ENCODE measurements around the gene PCED1A.
A peak's percentile ranks its signal among the peaks of the same experiment; 100 is the strongest.

Gene PCED1A

GRCh38 chr20:2851086-2851485, 10.6 kb upstream of the PCED1A start:
- H4K91ac ChIP-seq (ENCODE audit: low read depth, low read length), result no peak overlapping the region
- WGBS (ENCODE audit: extremely low coverage, insufficient coverage, insufficient read length), result no CpG with 5 or more reads among the region's 10 CpGs
- H3K27ac ChIP-seq (ENCODE audit: low read depth, low read length), result no peak overlapping the region
- no peak overlapping the region for H2BK5ac ChIP-seq (ENCODE audit: low read depth, low read length, poor library complexity)
- H3K18ac ChIP-seq (ENCODE audit: low read length), result no peak overlapping the region
- no peak overlapping the region for H4K8ac ChIP-seq (ENCODE audit: low read depth, low read length)
- no peaks in the 10 kb centered on the region for H3K79me1 ChIP-seq (ENCODE audit: low read length)
- H3K4me3 ChIP-seq (ENCODE audit: low read depth, low read length), result no peak overlapping the region
- H2BK120ac ChIP-seq (ENCODE audit: insufficient read depth, low read length, poor library complexity), result no peak overlapping the region
- H4K12ac ChIP-seq (ENCODE audit: low read depth, low read length), result no peak overlapping the region
- H3K4me2 ChIP-seq (ENCODE audit: low read length), result no peak overlapping the region
- no peak overlapping the region for H2AFZ ChIP-seq (ENCODE audit: insufficient read depth, low read length, poor library complexity)
- peaks cover 2 to 3% of the 10 kb centered on the region in 2 experiments for H3K4me1 ChIP-seq (ENCODE audit: control insufficient read depth in 1 of 2, insufficient read depth in 2 of 2, low read length in 2 of 2)
- H3K79me2 ChIP-seq (ENCODE audit: control insufficient read depth, insufficient read depth, low read length, poor library complexity), result no peaks in the 10 kb centered on the region
- H3K4ac ChIP-seq (ENCODE audit: low read depth, low read length), result no peak overlapping the region
- H3K14ac ChIP-seq (ENCODE audit: low read length), result no peak overlapping the region
- no peak for DNase-seq
- H3K27me3 ChIP-seq (ENCODE audit: insufficient read depth, low read length), result no peaks in the 10 kb centered on the region
- H3K9me3 ChIP-seq (ENCODE audit: insufficient read depth, low read depth, low read length), result no peaks in the 10 kb centered on the region
- no peak overlapping the region for H2BK12ac ChIP-seq (ENCODE audit: low read length)
- no peak overlapping the region for H2AK5ac ChIP-seq (ENCODE audit: low read length)
- H3K36me3 ChIP-seq (ENCODE audit: control insufficient read depth in 1 of 2, insufficient read depth in 2 of 2, low read length in 2 of 2), result peaks cover 0 to 3% of the 10 kb centered on the region in 2 experiments
- no peak overlapping the region for H3K23ac ChIP-seq (ENCODE audit: low read length)
- H3K9ac ChIP-seq (ENCODE audit: low read length), result no peak overlapping the region

GRCh38 chr20:2849529-2849928, 9.1 kb upstream of the PCED1A start:
- no peak overlapping the region for H4K12ac ChIP-seq (ENCODE audit: low read depth, low read length)
- H3K27ac ChIP-seq (ENCODE audit: low read depth, low read length), result no peak overlapping the region
- H3K36me3 ChIP-seq (ENCODE audit: control insufficient read depth in 1 of 2, insufficient read depth in 2 of 2, low read length in 2 of 2), result peaks cover 0 to 3% of the 10 kb centered on the region in 2 experiments
- no peak overlapping the region for H2BK120ac ChIP-seq (ENCODE audit: insufficient read depth, low read length, poor library complexity)
- H3K9me3 ChIP-seq (ENCODE audit: insufficient read depth, low read depth, low read length), result no peaks in the 10 kb centered on the region
- no peak overlapping the region for H4K91ac ChIP-seq (ENCODE audit: low read depth, low read length)
- H2BK5ac ChIP-seq (ENCODE audit: low read depth, low read length, poor library complexity), result no peak overlapping the region
- H3K23ac ChIP-seq (ENCODE audit: low read length), result no peak overlapping the region
- no peak overlapping the region for H3K4me3 ChIP-seq (ENCODE audit: low read depth, low read length)
- no peak overlapping the region for H3K4me2 ChIP-seq (ENCODE audit: low read length)
- peaks cover 2 to 3% of the 10 kb centered on the region in 2 experiments for H3K4me1 ChIP-seq (ENCODE audit: control insufficient read depth in 1 of 2, insufficient read depth in 2 of 2, low read length in 2 of 2)
- H2AK5ac ChIP-seq (ENCODE audit: low read length), result no peak overlapping the region
- H3K4ac ChIP-seq (ENCODE audit: low read depth, low read length), result no peak overlapping the region
- H2BK12ac ChIP-seq (ENCODE audit: low read length), result no peak overlapping the region
- no peaks in the 10 kb centered on the region for H3K79me2 ChIP-seq (ENCODE audit: control insufficient read depth, insufficient read depth, low read length, poor library complexity)
- DNase-seq, result no peak
- WGBS (ENCODE audit: extremely low coverage, insufficient coverage, insufficient read length), result no CpG with 5 or more reads among the region's 4 CpGs
- H3K79me1 ChIP-seq (ENCODE audit: low read length), result no peaks in the 10 kb centered on the region
- H4K8ac ChIP-seq (ENCODE audit: low read depth, low read length), result no peak overlapping the region
- no peak overlapping the region for H2AFZ ChIP-seq (ENCODE audit: insufficient read depth, low read length, poor library complexity)
- no peak overlapping the region for H3K18ac ChIP-seq (ENCODE audit: low read length)
- no peaks in the 10 kb centered on the region for H3K27me3 ChIP-seq (ENCODE audit: insufficient read depth, low read length)
- no peak overlapping the region for H3K9ac ChIP-seq (ENCODE audit: low read length)
- no peak overlapping the region for H3K14ac ChIP-seq (ENCODE audit: low read length)

DNA sequence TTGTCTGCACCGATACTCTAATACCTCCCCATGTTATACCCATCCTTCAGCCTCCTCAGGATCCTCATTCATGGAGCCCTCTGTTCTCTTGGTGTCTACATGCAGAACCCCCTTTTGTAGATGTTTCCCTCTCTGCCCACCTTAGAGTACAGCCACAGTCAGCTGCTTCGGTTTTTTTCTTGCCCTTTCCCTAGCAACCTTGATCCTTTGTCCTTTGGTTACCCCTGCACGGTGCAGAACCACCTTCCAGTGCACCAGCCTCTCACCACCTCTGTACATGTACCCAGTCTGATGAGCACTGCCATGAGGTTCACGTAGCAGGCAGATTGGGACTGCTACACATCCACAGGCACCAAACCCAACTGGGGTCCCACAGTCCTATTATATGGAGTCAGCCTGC, 7.3 kb upstream of the PCED1A start:
- peak overlapping the region; percentile 51 for H3K4me3 ChIP-seq (ENCODE audit: low read depth, low read length)
- H3K27ac ChIP-seq (ENCODE audit: low read depth, low read length), result no peak overlapping the region
- no peak overlapping the region for H3K18ac ChIP-seq (ENCODE audit: low read length)
- no peak overlapping the region for H2AK5ac ChIP-seq (ENCODE audit: low read length)
- H3K9me3 ChIP-seq (ENCODE audit: insufficient read depth, low read depth, low read length), result no peaks in the 10 kb centered on the region
- H2AFZ ChIP-seq (ENCODE audit: insufficient read depth, low read length, poor library complexity), result no peak overlapping the region
- H3K4me1 ChIP-seq (ENCODE audit: control insufficient read depth in 1 of 2, insufficient read depth in 2 of 2, low read length in 2 of 2), result peaks cover 2 to 3% of the 10 kb centered on the region in 2 experiments
- no peak overlapping the region for H2BK12ac ChIP-seq (ENCODE audit: low read length)
- H3K79me2 ChIP-seq (ENCODE audit: control insufficient read depth, insufficient read depth, low read length, poor library complexity), result no peaks in the 10 kb centered on the region
- H2BK120ac ChIP-seq (ENCODE audit: insufficient read depth, low read length, poor library complexity), result no peak overlapping the region
- no peak overlapping the region for H4K8ac ChIP-seq (ENCODE audit: low read depth, low read length)
- H3K23ac ChIP-seq (ENCODE audit: low read length), result no peak overlapping the region
- no peak overlapping the region for H3K14ac ChIP-seq (ENCODE audit: low read length)
- no peaks in the 10 kb centered on the region for H3K27me3 ChIP-seq (ENCODE audit: insufficient read depth, low read length)
- no peak overlapping the region for H4K91ac ChIP-seq (ENCODE audit: low read depth, low read length)
- no peak overlapping the region for H3K4ac ChIP-seq (ENCODE audit: low read depth, low read length)
- H3K4me2 ChIP-seq (ENCODE audit: low read length), result no peak overlapping the region
- H4K12ac ChIP-seq (ENCODE audit: low read depth, low read length), result no peak overlapping the region
- H2BK5ac ChIP-seq (ENCODE audit: low read depth, low read length, poor library complexity), result no peak overlapping the region
- H3K79me1 ChIP-seq (ENCODE audit: low read length), result no peaks in the 10 kb centered on the region
- no peak overlapping the region for H3K9ac ChIP-seq (ENCODE audit: low read length)
- no CpG with 5 or more reads among the region's 4 CpGs for WGBS (ENCODE audit: extremely low coverage, insufficient coverage, insufficient read length)
- H3K36me3 ChIP-seq (ENCODE audit: control insufficient read depth in 1 of 2, insufficient read depth in 2 of 2, low read length in 2 of 2), result peaks cover 0 to 3% of the 10 kb centered on the region in 2 experiments
- no peak for DNase-seq

DNA sequence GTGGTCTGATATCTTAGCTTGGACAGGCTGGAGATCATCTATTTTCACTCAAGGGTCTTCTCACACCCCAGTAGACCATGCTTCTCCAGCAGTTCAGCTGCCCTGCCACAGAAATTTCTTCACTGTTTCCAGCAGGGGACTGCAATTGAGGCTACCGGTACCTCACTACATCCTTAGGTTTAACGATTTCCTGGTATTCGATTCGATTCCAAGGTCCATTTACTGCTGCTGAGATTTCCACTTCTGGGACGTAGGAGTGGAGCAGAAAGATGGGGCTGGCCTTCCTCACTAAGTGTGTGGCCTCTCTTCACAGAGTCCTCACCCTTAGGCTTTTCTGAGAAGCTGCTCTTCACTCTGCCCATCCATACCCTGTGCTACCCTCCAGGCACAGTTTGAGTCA, 6.2 kb upstream of the PCED1A start:
- Histone ChIP-seq H3K14ac (ENCODE audit: low read length) (no peak overlapping the region), H2BK5ac (ENCODE audit: low read depth, low read length, poor library complexity) (no peak overlapping the region), H3K79me2 (ENCODE audit: control insufficient read depth, insufficient read depth, low read length, poor library complexity) (no peaks in the 10 kb centered on the region), H3K79me1 (ENCODE audit: low read length) (no peaks in the 10 kb centered on the region), H4K91ac (ENCODE audit: low read depth, low read length) (no peak overlapping the region), H2AFZ (ENCODE audit: insufficient read depth, low read length, poor library complexity) (no peak overlapping the region), H2BK120ac (ENCODE audit: insufficient read depth, low read length, poor library complexity) (no peak overlapping the region), H3K27ac (ENCODE audit: low read depth, low read length) (no peak overlapping the region), H4K8ac (ENCODE audit: low read depth, low read length) (no peak overlapping the region), H3K4me3 (ENCODE audit: low read depth, low read length) (no peak overlapping the region), H2BK12ac (ENCODE audit: low read length) (no peak overlapping the region), H2AK5ac (ENCODE audit: low read length) (no peak overlapping the region), H3K23ac (ENCODE audit: low read length) (no peak overlapping the region), H3K4me1 (ENCODE audit: control insufficient read depth in 1 of 2, insufficient read depth in 2 of 2, low read length in 2 of 2) (no peaks in the 10 kb centered on the region), H3K9ac (ENCODE audit: low read length) (no peak overlapping the region), H3K4ac (ENCODE audit: low read depth, low read length) (no peak overlapping the region), H4K12ac (ENCODE audit: low read depth, low read length) (no peak overlapping the region), H3K9me3 (ENCODE audit: insufficient read depth, low read depth, low read length) (no peaks in the 10 kb centered on the region), H3K4me2 (ENCODE audit: low read length) (no peak overlapping the region), H3K36me3 (ENCODE audit: control insufficient read depth in 1 of 2, insufficient read depth in 2 of 2, low read length in 2 of 2) (peaks cover 0 to 3% of the 10 kb centered on the region in 2 experiments), H3K18ac (ENCODE audit: low read length) (no peak overlapping the region), H3K27me3 (ENCODE audit: insufficient read depth, low read length) (no peaks in the 10 kb centered on the region)
- WGBS (ENCODE audit: extremely low coverage, insufficient coverage, insufficient read length), result no CpG with 5 or more reads among the region's 5 CpGs
- DNase-seq, result no peak

Measured in trophoblast cell (in vitro differentiated cells and primary cell).